Ramos (cell line): ENCODE results near the gene ITCH.

ENCODE experiments used
- in situ Hi-C: fragments of 300-500 bp; cut with MboI; formaldehyde crosslinking; loops from one replicate; pipeline ENCODE4 v1.14.3; 2022; ENCODE audit warnings: low sequenced_read_pairs; ENCODE audit not compliant: unreplicated experiment

ITCH gene

DNA sequence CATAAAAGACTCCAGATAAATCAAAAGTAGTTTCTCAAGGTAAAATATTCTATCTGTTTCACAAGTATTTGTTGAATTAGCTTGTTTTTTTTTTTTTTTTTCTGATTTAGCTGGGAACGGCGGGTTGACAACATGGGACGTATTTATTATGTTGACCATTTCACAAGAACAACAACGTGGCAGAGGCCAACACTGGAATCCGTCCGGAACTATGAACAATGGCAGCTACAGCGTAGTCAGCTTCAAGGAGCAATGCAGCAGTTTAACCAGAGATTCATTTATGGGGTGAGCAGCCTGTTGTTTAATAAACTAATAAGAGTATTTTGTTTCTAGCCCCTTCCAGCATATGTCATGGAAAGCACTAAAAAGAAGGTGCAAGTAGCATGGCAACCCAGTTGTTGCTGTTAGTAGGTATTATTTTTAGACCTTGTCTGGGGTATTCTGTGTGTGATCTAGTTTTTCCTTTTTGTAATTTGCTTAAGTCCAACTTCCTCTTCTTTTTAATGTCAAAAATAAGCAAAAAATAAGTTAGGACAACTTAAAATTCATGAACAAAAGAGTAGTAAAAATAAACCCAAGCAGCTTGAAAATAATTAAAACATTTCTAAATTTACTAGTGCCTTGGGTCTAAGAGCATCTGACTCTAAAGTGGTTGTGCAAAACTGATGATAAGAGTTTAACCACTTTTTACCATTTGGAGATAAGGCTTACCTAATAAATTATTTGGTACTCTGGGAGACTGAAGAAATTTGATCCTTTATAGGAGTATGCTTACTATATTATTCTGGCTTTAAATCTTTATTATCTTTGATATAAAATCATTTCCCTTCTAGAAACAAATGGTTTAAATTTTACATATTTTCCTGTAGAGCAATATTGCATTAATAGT is 82.3 kb downstream of the ITCH start:
- in situ Hi-C loops, result no loop called here

DNA sequence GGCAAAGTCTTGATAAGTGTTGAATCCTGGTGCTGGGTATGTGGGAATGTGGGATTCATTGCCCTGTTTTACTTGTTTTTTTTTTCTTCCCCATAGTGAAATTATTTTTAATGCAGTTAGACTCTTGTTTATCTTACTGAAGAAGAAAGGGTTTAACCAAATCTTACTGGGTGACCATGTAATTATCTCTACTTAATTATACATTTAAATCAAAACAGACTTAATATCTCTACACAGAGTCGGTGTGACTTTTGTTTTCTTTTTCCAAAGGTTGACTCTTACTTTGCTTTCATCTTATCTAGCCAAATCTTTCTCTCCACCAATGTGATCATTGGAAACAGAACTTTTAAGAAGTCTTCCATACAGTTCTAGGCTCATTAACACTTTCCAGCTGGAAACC is 85.4 kb downstream of the ITCH start:
- in situ Hi-C loops, result no loop called here

DNA sequence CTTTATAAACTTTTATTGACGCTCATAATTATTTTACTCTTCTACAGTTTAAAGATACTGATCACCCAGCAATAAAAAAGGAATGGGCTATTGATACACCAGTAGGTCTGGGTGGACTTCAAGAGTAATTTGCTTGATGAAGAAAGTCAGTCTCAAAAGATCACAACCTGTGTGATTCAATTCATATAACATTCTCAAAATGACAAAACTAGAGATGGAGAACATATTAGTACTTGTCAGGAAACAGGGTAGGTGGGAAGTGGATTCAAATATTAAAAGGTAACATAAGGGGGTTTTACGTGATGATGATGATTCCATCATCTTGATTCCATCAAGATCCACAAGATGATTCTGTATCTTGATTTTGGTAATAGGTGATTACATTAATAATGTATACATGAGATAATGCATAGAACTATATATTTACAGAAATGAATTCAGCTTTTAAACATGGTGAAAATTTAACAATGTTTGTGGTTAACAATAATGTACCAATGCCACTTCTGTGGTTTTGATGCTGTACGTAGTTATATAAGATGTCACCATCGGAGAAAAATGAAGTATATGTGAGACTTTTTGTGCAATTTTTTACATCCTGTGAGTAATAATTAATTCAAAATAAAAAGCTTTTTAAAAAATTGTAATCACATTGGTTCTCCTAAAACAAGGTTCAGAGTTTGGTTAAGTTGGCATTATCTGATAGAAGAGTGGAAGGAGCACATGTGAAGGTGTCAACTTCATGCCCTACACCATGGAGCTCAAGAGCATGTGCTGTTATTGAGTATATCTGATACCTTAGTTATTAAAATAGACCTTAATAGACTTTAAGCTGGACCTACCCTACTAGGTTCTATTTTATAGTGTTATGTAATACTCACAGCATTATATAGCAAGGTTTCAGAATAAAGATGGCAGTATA is 86.9 kb downstream of the ITCH start:
- in situ Hi-C loops, result no loop called here

DNA sequence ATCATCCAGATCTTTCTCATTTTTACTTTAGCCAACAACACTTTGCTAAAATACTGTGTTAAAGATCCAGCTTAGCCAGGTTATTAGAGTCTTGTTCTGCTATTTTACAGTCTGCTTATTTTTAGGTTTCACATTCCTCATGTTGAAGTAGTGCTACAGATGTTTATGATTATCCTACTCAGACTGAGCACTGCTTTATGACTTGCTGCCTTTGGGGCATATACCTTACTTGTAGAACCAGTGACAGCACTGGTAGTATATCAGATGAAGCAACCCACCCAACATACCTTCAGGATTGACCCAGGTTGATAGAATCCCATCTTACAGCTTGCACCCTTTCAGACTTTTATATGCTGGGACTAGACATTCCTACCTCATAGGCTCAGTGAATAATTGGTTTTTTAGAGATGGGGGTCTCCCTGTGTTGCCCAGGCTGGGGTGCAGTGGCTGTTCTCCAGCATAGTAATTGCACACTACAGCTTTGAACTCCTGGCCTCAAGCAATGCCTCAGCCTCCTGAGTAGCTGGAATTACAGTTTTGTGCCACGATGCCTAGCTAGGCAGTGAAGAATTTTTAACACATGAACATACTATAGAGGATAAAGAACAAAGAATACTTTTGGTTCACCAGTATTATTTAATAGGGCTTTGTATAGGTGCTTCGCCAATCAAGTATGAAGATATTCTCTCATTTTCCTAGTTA is 89.4 kb downstream of the ITCH start:
- in situ Hi-C loops, result no loop called here

DNA sequence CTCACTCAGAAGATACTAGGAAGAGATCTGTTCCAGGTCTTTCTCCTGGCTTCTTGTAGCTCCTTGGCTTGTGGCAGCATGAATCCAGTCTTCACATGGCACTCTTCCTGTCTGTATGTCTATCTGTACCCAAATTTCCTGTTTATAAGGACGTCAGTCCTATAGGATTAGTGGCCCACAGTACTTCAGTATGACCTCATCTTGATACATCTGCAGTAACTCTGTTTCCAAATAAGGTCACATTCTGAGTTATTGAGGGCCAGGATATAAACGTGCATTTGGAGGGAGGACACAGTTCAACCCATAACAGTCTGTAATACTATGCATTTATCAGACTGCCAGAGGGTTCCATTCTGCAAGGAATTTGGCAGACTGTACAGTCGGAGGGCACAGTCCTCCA is 95.6 kb downstream of the ITCH start:
- in situ Hi-C loops, result no loop called here

DNA sequence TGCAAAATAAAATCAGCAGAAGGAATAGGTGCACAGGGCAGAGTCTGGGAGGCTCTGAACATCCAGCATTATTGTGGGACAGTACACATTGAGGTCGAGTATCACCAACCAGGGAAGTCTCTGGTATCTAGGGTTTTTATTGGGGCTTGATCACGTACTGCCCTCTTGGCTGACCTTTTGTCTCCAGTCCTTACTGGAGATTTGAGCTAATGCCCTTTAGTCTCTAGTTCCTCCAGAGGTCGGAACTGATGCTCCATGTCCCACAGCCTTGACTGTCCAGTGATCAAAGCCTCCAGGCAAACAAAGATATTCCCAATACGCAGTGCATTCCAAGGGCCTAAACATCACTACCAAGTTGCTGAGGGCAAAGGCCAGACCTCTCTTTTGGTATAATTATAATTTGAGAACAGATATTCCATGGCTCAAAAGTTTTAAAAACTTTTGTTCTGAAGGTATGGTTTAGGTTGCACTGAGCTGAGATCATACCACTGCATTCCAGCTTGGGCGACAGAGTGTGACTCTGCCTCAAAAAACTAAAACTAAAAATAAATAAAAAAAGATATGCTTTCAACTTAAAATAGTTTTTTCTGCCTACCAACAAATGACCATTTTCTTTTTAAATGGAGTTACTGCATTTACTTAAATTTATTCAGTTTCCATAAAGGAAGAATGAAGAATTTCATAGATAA is 96.3 kb downstream of the ITCH start:
- in situ Hi-C loops, result no loop called here

DNA sequence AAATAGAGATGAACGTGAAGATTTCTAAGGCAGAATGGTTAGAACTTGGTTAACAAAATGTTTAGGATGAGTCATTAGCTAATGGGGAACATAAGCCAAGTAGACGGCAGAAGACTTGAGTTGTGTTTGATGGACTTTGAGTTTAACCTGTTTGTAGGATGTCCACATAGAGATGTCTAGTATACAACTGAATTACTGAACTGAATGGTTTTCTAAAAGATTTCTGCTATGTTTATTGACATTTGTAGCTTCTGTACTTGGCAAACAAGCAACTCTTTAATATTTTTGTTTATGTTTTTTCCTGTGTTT is 98.7 kb downstream of the ITCH start:
- in situ Hi-C loops, result no loop called here

DNA sequence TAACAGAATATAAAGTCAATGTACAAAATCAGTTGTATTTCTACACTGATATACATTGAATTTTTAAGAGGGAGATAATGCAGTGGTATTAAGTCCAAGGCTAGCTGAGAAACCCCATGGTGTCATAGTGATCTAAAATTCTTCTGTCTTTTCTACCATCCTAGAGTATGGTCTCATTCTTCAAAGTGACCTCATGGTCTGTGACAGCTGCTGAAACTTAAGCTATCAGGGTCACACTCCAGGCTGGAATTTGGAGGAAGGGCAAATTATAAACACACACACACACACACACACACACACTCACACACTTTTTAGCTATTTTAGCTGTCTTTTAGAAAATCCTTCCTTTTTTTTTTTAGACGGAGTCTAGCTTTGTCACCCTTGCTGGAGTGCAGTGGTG is 105.9 kb downstream of the ITCH start:
- in situ Hi-C loops, result no loop called here

DNA sequence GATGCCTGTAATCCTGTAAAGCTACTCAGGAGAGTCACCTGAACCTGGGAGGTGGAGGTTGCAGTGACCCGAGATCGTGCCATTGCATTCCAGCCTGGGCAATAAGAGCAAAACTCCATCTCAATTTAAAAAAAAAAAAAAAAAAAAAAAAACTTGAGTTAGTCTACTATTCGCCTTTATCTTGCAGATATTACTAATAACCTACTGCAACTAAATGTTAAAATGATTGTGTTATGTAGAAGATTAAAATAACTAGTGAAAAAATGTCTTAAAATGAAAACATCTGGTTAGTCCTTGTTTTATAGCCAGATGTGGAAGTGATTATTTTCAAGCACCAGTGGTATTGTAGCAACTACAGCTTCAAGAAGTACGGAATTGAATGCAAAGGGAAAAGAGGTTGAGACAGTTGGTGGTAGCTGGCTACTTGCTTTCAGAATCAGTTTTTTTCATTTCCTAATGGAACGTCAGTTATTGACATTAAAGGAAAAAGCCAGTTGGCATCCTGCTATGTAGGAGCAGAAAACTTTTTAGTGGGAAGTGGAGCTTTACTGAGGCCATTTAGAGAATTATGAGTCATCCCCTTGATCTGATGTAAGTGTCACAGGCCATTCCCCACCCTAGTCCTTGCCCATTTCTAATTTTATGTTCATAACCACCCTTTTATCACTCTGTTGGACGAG is 109.3 kb downstream of the ITCH start:
- in situ Hi-C loops, result no loop called here

DNA sequence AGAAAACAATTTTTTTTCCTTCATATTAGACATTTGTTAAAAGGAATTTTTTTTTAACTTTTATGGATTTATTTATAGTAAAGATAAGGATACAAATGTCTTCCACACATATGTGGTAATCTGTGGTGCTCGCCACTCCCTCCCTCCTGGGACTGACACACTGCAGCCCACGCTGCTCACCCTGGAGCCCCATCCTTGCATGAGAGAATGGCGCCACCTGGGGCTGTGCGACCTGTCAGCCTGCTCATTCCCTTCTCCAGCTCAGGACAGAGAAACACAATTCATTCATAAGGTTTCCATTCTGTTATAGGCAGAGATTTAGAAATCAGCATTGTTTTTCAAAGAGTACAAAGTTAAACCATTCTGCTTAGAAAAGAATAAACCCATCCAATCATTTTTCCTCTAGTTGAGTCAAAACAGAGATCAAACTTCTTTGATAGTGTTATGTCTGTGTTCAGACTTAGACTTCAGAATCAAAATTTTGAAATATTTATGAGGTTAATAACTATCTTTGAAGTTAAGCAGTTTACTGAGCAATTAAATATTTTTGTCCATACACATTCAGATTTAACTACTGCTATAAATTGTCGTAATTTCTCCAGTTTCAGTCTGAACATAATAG is 110.3 kb downstream of the ITCH start:
- in situ Hi-C loops, result no loop called here

DNA sequence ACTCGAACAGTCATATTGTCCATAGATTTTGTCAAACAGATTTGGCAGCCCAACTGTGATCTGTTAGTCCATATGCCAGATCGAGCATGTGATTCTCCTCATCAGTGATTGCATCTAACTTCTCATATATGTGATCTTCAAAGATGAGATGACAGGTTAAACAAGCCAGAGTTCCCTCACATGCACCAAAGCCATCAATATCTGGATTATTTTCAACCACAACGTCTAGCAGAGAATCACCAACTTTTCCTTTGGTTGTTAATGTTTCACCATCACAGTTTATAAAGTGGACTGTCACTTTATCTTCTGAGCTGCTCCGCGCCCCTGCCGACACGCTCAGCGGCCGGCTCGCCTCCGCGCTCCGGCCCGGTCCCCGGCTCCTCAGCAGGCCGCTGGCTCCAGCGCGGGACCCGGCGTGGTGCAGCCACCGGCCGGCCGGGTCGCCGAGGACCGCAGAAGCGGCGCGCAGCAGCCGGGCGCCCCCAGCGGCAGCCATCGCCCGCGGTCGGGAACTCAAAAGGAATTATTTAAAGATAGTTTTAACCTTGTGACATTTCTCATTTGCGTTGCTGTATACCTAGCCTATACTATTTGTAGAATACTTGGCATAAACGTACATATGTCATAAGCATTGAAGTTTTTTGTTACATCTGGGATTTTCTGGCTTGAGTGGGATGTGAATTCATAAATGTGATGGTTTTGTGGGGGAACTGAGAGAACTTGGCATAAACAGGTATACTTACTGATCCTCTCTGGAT is 113.1 kb downstream of the ITCH start:
- in situ Hi-C loops, result no loop called here

DNA sequence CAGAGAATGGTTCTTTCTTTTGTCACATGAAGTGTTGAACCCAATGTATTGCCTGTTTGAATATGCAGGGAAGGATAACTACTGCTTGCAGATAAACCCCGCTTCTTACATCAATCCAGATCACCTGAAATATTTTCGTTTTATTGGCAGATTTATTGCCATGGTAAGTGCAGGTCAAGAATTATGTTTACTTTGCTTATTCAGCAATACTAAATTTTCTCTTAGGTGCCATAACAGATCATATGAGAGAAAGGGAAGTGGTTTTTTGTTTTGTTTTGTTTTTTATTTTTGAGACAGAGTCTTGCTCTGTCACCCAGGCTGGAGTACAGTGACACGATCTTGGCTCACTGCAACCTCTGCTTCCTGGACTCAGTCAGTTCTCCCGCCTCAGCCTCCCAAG is 116.6 kb downstream of the ITCH start:
- in situ Hi-C loops, result loop anchor here (10.0 kb wide), 1 partner anchor 165 kb away; no protein-coding TSS in a partner anchor

DNA sequence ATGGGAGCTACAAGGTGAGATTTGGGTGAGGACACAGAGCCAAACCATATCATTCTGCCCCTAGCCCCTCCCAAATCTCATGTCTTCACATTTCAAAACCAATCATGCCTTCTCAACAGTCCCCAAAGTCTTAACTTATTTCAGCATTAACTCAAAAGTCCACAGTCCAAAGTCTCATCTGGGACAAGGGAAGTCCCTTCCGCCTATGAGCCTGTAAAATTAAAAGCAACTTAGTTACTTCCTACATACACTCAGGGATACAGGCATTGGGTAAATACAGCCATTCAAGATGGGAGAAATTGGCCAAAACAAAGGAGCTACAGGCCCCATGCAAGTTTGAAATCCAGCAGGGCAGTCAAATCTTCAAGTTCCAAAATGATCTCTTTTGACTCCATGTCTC is 119.1 kb downstream of the ITCH start:
- in situ Hi-C loops, result loop anchor here (10.0 kb wide), 1 partner anchor 167 kb away; no protein-coding TSS in a partner anchor

DNA sequence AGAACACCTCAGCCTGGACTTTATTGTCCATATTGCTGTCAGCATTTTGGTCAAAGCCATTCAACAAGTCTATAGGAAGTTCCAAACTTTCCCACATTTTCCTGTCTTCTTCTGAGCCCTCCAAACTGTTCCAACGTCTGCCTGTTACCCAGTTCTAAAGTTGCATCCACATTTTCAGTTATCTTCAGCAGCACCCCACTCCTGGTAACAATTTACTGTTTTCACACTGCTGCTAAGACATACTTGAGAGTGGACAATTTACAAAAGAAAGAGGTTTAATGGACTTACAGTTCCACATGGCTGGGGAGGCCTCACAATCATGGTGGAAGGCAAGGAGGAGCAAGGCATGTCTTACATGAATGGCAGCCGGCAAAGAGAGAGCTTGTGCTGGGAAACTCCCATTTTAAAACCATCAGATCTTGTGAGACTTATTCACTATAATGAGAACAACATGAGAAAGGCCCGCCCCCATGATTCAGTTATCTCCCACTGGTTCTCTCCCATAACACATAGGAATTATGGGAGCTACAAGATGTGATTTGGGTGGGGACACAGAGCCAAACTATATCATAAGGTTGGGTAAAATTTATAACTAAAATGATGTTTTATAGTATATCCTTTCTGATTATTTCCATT is 120.6 kb downstream of the ITCH start:
- in situ Hi-C loops, result loop anchor here (10.0 kb wide), 1 partner anchor 169 kb away; no protein-coding TSS in a partner anchor

DNA sequence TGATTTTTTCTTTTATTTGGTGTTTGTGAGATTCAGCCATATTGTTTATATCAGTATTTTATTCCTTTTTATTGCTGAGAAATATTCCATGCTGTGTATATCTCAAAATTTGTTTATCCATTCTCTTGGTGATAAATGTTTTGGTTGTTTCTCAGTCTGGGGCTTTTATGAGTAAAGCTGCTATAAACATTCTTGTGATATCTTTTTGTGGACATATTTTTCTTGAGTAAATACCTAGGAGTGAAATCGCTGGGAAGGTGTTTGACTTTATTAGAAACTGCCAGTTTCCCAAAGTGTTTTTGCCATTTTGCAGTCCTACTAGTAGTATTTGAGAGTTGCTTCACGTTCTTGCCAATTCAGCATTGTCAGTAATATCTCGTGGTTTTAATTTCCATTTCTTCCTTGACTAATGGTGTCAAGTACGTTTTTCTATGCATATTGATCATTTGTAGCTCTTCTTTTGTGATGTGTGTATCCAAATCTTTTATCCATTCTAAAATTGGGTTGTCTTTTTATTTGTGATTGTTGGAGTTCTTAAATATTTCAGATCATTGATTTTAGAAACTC is 122.1 kb downstream of the ITCH start:
- in situ Hi-C loops, result loop anchor here (10.0 kb wide), 1 partner anchor 170 kb away; no protein-coding TSS in a partner anchor

DNA sequence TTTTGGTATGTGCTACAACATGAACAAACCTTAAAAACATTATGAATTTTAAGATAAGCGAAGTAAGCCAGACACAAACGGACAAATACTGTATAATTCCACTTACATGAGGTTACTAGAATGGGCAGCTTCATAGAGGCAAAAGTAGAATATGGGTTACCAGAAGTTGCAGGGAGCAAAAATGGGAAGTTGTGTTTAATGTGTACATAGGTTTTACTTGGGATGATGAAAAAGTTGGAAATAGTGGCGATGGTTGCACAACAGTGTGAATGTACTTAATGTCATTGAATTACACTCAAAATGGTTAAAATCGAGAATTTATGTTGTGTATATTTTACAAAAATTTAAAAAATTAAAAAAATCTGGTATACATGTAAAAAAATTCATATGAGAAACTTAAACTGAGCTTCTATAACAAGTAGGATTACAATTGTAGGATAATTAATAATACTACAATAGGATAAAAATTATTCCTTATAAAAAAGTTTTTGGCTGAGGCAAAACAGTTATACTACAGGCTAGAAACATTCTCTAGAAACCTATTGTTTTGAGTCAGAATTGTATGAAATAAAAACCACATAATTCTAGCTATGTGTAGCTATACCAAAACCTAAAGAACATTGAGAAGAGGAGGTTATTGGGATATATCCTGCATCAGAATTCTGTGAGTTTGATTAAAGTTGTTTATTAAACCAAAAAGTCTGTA is 128.3 kb downstream of the ITCH start:
- in situ Hi-C loops, result no loop called here

DNA sequence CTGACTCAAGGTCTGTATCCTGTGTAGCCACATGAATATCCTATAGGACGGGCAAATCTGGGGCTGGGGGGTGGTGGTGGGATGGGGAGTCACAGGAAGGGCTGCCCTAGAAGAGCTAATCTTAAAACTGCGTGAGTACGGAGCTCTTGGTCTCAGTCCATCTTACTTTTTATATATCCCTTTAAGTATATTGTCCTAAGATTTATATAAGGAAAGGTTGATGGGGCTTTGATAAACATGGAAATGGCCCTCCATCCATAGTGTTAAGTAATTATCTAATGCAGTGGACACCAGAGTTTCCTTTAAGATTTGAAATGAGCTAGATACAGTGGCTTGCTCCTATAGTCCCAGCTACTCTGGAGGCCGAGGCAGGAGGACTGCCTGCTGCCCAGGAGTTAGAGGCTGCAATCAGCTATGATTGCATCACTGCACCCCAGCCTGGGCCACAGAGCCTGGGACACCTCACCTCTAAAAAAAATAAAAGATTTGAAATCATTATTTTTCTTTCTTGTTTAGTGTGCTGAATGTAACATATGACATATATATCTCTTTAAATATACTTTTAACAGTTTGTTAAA is 128.9 kb downstream of the ITCH start:
- in situ Hi-C loops, result no loop called here
